CMK (cell line): ENCODE data around the gene EFCAB14.
A peak's percentile ranks its signal among the peaks of the same experiment; 100 is the strongest.
"Not testable (repeated sequence)": the region's sequence is repeated elsewhere in the genome, so short reads cannot be mapped to it uniquely, and the experiment has no call there.

Experiments used
- DNase-seq: peaks from one replicate; pipeline ENCODE4 v3.0.0-alpha.2; 2010; ENCODE audit warnings: low read depth

EFCAB14 gene

DNA sequence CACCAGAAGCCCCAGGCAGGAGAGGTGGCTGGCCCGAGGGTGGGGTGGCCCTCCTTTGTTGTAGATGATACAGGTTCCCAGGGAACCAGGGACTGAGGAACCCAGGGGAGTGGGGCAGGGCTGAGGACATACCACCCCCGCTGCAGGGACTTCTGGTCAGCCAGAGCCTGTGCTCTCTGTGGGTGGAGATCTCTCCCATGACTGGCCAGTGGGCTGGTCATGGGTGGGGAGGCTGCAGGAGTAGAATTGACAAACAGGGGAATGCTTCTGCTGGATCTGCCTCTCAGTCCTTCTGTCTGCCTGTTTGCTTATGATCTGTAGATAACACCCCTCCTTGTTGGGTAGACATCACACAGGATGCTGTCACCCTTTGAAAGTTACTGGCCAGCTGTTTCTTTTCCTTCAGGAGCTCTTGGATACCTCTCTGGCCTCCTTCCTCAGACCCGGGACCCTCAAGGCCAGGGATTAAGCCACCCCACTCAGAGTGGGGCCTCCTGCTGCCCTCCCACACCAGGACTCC lies 2.8 kb upstream of the EFCAB14 start:
- no peak for DNase-seq

DNA sequence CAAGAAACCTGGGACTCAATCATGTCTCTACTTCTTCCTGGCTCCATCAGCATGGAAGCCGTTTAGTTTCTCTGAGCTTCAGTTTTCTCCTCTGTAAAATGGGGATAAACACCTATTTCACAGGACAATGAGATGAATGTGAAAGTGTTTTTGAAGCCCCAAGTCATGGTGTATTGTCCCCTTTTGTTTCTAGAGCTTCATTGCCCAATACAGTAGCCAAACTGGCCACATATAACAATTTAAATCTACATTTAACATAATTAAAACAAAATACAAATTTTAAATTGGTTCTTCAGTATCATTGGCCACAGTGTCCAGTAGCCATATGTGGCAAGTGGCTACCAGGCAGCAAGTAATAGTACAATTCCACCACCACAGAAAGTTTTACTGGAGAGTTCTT lies 2.3 kb upstream of the EFCAB14 start:
- no peak for DNase-seq

- not testable (repeated sequence) for DNase-seq
Measured at GRCh38 chr1:46720319-46720718, 1.4 kb upstream of the EFCAB14 start.

GRCh38 chr1:46719689-46720088 lies 775 bp upstream of the EFCAB14 start:
- peak; percentile 29 for DNase-seq

DNA sequence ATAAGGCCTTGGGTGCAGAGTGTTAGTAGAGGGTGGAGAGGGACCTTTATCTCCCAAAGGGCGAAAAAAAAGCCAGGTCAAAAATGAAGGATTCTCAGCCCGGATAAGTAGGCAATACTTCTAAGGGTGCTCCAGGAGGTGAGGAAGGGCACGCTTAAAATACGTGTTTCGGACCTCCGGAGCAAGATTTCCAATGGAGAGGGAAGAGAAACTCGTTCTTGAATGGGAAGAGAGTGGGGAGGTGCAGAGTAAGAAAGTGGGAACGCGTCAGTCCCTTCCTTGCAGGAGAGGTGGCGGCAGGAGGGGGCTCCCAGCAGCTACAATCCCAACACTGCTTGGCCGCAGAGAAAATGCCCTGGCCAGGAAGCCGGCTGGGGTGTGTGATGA lies 581 bp downstream of the EFCAB14 start:
- no peak for DNase-seq

DNA sequence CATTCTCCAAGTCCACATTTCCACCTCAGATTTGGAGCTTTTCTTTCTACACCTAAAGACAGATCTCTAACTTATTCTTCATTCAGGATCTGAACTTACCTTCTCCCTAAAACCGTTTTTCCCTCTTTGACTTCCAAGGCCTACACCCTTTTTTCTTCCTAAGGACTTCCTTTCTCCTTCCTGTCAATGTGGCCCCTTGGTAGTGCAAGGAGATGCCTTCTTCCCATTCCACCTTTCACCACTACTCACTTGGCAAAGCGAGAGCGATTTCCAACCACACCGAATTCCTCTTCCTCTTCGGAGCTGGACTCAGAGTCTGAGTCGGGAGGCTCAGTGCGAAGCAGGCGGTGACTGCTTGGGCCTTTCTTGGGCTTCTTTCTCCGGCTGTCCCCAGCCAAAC lies 1.3 kb downstream of the EFCAB14 start:
- DNase-seq, result no peak

DNA sequence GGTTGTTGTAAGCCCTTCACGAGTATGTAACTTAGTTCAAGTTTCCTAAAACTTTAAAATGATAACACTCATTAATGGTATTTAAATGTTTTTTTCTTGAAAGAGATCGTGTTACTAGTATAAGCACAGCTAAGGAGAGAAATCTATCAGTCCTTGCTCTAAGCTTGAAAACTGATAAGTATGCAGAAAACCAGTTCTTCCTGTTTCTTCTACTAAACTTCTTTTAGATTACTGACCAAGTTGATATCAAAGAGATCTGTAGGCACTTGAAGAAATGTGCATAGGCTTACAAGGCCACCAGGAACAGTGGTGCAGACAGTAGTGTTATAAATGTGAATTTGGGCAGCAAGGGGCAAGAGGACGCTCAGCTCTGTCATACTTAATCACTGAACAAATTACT lies 3.9 kb downstream of the EFCAB14 start:
- DNase-seq, result no peak

- no peak for DNase-seq
Measured at GRCh38 chr1:46708121-46708520, 10.8 kb downstream of the EFCAB14 start.

- DNase-seq, result no peak
Measured at GRCh38 chr1:46705408-46705807, 13.5 kb downstream of the EFCAB14 start.

DNA sequence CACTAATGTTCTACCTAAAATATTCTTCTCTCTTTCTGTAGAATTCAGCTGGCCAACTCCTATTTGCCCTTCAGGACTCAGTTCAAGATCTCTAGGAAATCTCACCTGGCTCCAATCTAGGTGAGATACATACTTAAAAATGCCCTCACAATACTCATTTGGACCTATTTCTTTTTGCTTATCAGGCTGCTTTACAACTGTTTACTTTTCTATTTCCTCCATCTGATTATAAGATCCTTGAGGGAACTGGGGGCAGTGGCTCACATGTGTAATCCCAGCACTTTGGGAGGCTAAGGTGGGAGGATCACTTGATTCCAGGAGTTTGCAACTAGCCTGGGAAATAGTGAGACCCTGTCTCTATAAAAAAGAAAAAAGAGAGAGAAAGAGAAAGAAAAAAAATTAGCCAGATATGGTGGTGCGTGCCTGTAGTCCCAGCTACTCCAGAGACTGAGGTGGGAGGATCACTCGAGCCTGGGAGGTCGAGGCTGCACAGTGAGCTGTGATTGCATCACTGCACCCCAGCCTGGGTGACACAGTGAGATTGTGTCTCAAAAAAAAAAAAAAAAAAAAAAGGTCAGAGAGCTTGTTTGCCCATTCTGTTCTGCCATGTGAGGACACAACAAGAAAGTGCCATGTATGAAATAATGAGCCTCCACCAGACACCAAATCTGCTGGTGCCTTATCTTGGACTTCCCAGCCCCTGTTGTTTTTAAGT lies 14.8 kb downstream of the EFCAB14 start:
- DNase-seq, result no peak

GRCh38 chr1:46699666-46700065 lies 19.2 kb downstream of the EFCAB14 start:
- no peak for DNase-seq

GRCh38 chr1:46697053-46697452 lies 21.9 kb downstream of the EFCAB14 start:
- DNase-seq, result no peak

DNA sequence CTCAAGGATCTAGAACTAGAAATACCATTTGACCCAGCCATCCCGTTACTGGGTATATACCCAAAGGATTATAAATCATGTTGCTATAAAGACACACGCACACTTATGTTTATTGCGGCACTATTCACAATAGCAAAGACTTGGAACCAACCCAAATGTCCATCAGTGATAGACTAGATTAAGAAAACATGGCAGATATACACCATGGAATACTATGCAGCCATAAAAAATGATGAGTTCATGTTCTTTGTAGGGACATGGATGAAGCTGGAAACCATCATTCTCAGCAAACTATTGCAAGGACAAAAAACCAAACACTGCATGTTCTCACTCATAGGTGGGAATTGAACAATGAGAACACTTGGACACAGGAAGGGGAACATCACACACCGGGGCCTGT lies 24.2 kb downstream of the EFCAB14 start:
- not testable (repeated sequence) for DNase-seq

GRCh38 chr1:46692811-46693770 lies 25.8 kb downstream of the EFCAB14 start:
- no peak for DNase-seq

DNA sequence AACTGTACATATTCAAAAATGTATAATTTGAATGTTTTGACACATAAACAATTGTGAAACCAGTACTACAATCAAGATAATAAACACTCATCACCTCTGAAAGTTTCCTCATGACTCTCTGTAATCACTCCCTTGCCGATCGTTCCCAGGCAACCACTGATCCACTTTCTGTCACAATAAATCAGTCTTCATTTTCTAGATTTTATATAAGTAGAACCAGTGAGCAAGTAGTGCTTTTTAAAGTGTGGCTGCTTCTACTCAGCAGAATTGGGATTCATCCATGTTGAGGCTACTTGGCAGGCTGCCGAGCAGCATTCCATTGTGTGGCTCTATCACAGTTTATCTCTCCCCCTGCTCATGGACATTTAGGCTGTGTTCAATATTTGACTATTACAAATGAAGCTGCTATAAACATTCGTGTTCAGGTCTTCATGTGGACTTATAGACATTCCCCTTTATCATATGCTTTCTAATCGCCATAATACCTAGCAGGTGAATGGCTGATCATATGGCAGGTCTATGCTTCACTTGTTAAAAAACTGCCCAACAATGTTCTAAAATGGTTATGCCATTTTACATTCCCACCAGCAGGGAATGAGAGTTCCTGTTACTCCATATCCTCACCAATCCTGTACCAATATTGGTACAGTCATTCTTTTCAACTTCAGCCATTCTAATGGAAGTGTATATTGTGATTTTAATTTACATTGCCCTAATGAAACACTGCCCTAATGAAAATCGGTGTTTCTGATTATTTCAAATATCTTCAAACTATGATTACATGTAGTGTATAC lies 26.7 kb downstream of the EFCAB14 start:
- DNase-seq, result no peak

DNA sequence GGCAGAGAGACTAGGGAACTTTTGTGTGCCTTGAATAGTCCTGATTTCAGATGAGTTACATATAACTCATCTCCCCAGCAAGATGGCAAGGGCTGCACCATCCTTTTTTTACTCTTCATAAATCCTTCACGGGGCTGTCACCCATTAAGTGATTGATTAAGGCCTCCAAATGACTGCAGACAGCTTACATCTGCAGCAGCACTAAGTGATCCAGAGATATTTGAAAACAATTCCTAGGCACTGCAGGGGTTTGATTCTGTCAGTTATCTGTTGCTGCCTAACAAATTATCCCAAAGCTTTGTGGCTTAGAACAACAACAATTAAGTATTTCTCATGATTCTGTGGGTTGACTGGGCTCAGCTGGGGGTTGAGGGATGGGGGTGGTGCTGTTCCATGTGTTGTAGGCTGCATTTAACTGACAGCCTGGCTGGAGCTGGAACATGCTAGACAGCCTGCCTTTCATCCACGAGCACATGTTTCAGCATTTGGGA lies 27.9 kb downstream of the EFCAB14 start:
- DNase-seq, result no peak

- DNase-seq, result no peak
Measured at GRCh38 chr1:46689897-46690296, 29.0 kb downstream of the EFCAB14 start.

DNA sequence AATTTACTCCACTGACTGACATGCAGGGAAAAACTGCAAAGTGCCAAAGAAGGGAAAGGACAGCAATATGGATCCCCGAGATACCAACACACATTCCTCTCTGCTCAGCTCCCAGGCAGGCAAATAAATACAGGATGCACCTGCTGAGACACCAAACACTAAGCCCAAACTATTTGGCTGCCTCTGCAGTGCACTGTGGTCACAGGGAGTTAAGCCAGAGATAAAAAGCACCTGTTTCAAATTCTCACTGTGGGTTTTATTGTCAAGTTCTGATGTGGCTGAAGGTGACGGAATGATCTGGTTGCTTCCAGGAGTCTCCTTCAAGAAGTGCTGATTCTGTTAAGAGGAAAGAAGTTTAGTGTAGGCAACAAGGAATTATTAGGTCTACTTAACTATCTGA lies 29.6 kb downstream of the EFCAB14 start:
- DNase-seq, result no peak

- no peak for DNase-seq
Measured at GRCh38 chr1:46687921-46688509, 30.9 kb downstream of the EFCAB14 start.

GRCh38 chr1:46687093-46687659 lies 31.7 kb downstream of the EFCAB14 start:
- no peak for DNase-seq

DNA sequence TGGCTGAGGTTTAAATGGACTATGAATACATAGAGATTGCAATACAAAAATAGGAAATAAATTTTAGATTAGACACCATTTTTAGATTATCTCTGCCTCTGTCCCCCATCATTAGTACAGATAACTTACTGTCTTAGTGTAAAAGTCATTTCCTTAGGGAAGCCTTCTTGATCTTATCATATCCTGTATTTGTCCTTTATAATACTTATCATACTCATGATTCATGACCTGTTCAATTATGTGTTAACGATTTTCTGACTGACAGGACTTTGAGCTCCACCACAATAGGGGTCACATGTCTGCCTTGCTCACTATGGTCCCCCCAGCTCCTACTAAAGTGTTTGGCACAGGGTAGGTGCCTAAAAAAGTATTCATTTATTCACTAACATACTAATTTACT lies 32.7 kb downstream of the EFCAB14 start:
- DNase-seq, result no peak
